Motor neuron (in vitro differentiated cells): ENCODE measurements around the gene PLEKHH2. TPM values are rescaled to one million over a fixed set of nuclear protein-coding genes. Genes with fewer than 3 reads are reported as not detected.
"Not testable (repeated sequence)": the region's sequence is repeated elsewhere in the genome, so short reads cannot be mapped to it uniquely, and the experiment has no call there.

Source experiments
- ATAC-seq, 8 experiments: fragments of 200-7000 bp; cut with Tn5 transposase; replicated peaks in 6 of 8; 2 replicates each; pipeline ENCODE4 v1.8.0; 2021; ENCODE audit warnings: mild to moderate bottlenecking in 8 of 8, moderate library complexity in 8 of 8
- H3K27ac ChIP-seq, 2 donors: fragments of 250-450 bp; sonication (Bioruptor Pico); 2 replicates each; pipeline ENCODE4 v1.9.0; 2021; ENCODE audit warnings: antibody characterized with exemption in 2 of 2, mild to moderate bottlenecking in 2 of 2, moderate library complexity in 1 of 2
- H3K4me1 ChIP-seq, 2 donors: fragments of 250-450 bp; sonication (Bioruptor Pico); replicated peaks in 1 of 2; 2 replicates each; pipeline ENCODE4 v1.6.1; 2021; ENCODE audit warnings: antibody characterized with exemption in 2 of 2, mild to moderate bottlenecking in 2 of 2, moderate library complexity in 1 of 2
- H3K4me3 ChIP-seq, 5 donors: fragments of 250-450 bp; sonication (Bioruptor Pico); 2 replicates each; pipeline ENCODE4 v1.9.0; 2021; ENCODE audit warnings: antibody characterized with exemption in 5 of 5, mild to moderate bottlenecking in 5 of 5, moderate library complexity in 4 of 5
- WGBS, 10 experiments: fragments of 450-650 bp; shearing (Covaris generic); methylation state at CpG; one replicate each; pipeline ENCODE4 v1.0.0; 2022; 5-methylcytosine and 5-hydroxymethylcytosine counted together
- in situ Hi-C, 9 experiments: fragments of 400-800 bp; cut with MboI; loops; one replicate each; pipeline ENCODE4 v1.15.0; 2021; ENCODE audit warnings: low sequenced_read_pairs in 9 of 9, low pct_unique_long_range_greater_than_20kb in 2 of 9; ENCODE audit not compliant: unreplicated experiment in 9 of 9
- total RNA-seq, 8 experiments: library from RNA; unstranded; fragments of 300-600 nt; gene quantifications; 2 replicates each; pipeline versions ENCODE4 v1.2.3 to v1.2.4, GENCODE V29; 2022

PLEKHH2 gene
- total RNA-seq, 8 experiments from 2014 or later: 1.0 to 57.4 (median 2.8) TPM

GRCh38 chr2:43648994-43649701 lies 12.1 kb downstream of the PLEKHH2 start:
- ATAC-seq: no peak
- Histone ChIP-seq H3K4me1 (no peaks in the 10 kb centered on the region), H3K27ac (no peak overlapping the region), H3K4me3 (no peak overlapping the region)
- in situ Hi-C loops: loop anchor here in 1 of 9 experiments (25.0 kb wide), 1 partner anchor 113 kb away; the partner anchor contains the start of gene DYNC2LI1
- WGBS, 10 experiments: 13 to 100% (median 76%) methylated on average over 1 to 3 of the region's 3 CpGs

GRCh38 chr2:43653506-43653905 lies 16.4 kb downstream of the PLEKHH2 start:
- H3K4me3 ChIP-seq: no peak overlapping the region
- no peaks in the 10 kb centered on the region for H3K4me1 ChIP-seq
- no peak overlapping the region for H3K27ac ChIP-seq
- 46 to 97% (median 80%) methylated on average over 1 to 2 of the region's 2 CpGs; no CpG with 5 or more reads in 1 of the 10 experiments for WGBS, 10 experiments
- no peak for ATAC-seq
- in situ Hi-C loops: no loop called here

GRCh38 chr2:43657241-43657640 lies 20.2 kb downstream of the PLEKHH2 start:
- 53 to 100% (median 95%) methylated on average over 1 to 3 of the region's 3 CpGs; no CpG with 5 or more reads in 5 of the 10 experiments for WGBS, 10 experiments
- ATAC-seq: no peak
- Histone ChIP-seq H3K4me3 (no peak overlapping the region), H3K4me1 (no peaks in the 10 kb centered on the region), H3K27ac (no peak overlapping the region)
- in situ Hi-C loops: no loop called here

GRCh38 chr2:43675646-43676321 lies 38.7 kb downstream of the PLEKHH2 start:
- 50 to 95% (median 83%) methylated on average over 2 to 13 of the region's 14 CpGs; no CpG with 5 or more reads in 1 of the 10 experiments for WGBS, 10 experiments
- ATAC-seq: peak in 1 of 8 experiments; percentile 21
- in situ Hi-C loops: no loop called here
- Histone ChIP-seq H3K4me1 (no peaks in the 10 kb centered on the region), H3K4me3 (no peak overlapping the region), H3K27ac (no peak overlapping the region)

GRCh38 chr2:43676322-43677050 lies 39.4 kb downstream of the PLEKHH2 start, which contains the start of gene C1GALT1C1L:
TSS of gene C1GALT1C1L (minus strand) at chr2:43676429. CDS start at chr2:43676322, 107 bp downstream.
- H3K4me1 ChIP-seq: no peaks in the 10 kb centered on the region
- 8 to 95% (median 90%) methylated on average over 2 to 10 of the region's 27 CpGs for WGBS, 10 experiments
- ATAC-seq: peak in 4 of 8 experiments; percentile 79 to 98 (median 91)
- no peak within 1 kb of the TSS for H3K27ac ChIP-seq
- H3K4me3 ChIP-seq: no peak within 1 kb of the TSS
- in situ Hi-C loops: no loop called here

GRCh38 chr2:43677783-43678182 lies 40.7 kb downstream of the PLEKHH2 start:
- H3K27ac ChIP-seq, in situ Hi-C loops: not testable (repeated sequence)
- WGBS, 10 experiments: no CpG with 5 or more reads among the region's 32 CpGs

GRCh38 chr2:43685357-43685756 lies 48.3 kb downstream of the PLEKHH2 start:
- in situ Hi-C loops: no loop called here
- Histone ChIP-seq H3K4me3 (no peak overlapping the region), H3K27ac (no peak overlapping the region), H3K4me1 (no peaks in the 10 kb centered on the region)
- ATAC-seq: peak in 2 of 8 experiments; percentile 78 to 80
- WGBS, 10 experiments: 0 to 100% (median 83%) methylated on average over 1 to 4 of the region's 5 CpGs; no CpG with 5 or more reads in 1 of the 10 experiments

More at GRCh38 chr2:43677783-43678182, 40.7 kb downstream of the PLEKHH2 start:
- not testable (repeated sequence) for H3K4me1 ChIP-seq, H3K4me3 ChIP-seq, ATAC-seq

GRCh38 chr2:43689999-43690398 lies 52.9 kb downstream of the PLEKHH2 start:
- 0 to 100% (median 76%) methylated on average over 1 to 2 of the region's 2 CpGs; no CpG with 5 or more reads in 2 of the 10 experiments for WGBS, 10 experiments
- no peak for ATAC-seq
- in situ Hi-C loops: no loop called here
- H3K27ac ChIP-seq: no peak overlapping the region
- H3K4me1 ChIP-seq: no peaks in the 10 kb centered on the region
- no peak overlapping the region for H3K4me3 ChIP-seq

- Histone ChIP-seq H3K4me3 (no peak overlapping the region), H3K4me1 (no peaks in the 10 kb centered on the region), H3K27ac (no peak overlapping the region)
- no peak for ATAC-seq
- in situ Hi-C loops: no loop called here
- 50 to 91% (median 85%) methylated on average over 1 to 5 of the region's 5 CpGs; no CpG with 5 or more reads in 1 of the 10 experiments for WGBS, 10 experiments
These were observed 55.5 kb downstream of the PLEKHH2 start for GRCh38 chr2:43692428-43692994.

- ATAC-seq, H3K4me3 ChIP-seq, in situ Hi-C loops, H3K4me1 ChIP-seq, H3K27ac ChIP-seq: not testable (repeated sequence)
- 79 to 100% (median 92%) methylated on average over 2 to 5 of the region's 6 CpGs; no CpG with 5 or more reads in 1 of the 10 experiments for WGBS, 10 experiments
These were observed 61.1 kb downstream of the PLEKHH2 start for GRCh38 chr2:43698140-43698539.

GRCh38 chr2:43699761-43700160 lies 62.7 kb downstream of the PLEKHH2 start:
- Histone ChIP-seq H3K4me1 (no peaks in the 10 kb centered on the region), H3K4me3 (no peak overlapping the region), H3K27ac (no peak overlapping the region)
- WGBS, 10 experiments: 0 to 93% (median 74%) methylated on average over 2 to 3 of the region's 3 CpGs; no CpG with 5 or more reads in 3 of the 10 experiments
- in situ Hi-C loops: no loop called here
- no peak for ATAC-seq

- H3K4me1 ChIP-seq: no peaks in the 10 kb centered on the region
- ATAC-seq: no peak
- no peak overlapping the region for H3K4me3 ChIP-seq
- in situ Hi-C loops: no loop called here
- no peak overlapping the region for H3K27ac ChIP-seq
These were observed 64.1 kb downstream of the PLEKHH2 start for GRCh38 chr2:43701111-43701510.
